Caki2 (cell line): ENCODE data around the gene ARHGEF16. TPM values are rescaled to one million over a fixed set of nuclear protein-coding genes. Genes with fewer than 3 reads are reported as not detected.

Source experiments
- DNase-seq: peaks from one replicate; pipeline ENCODE4 v3.0.0-alpha.2; 2015; ENCODE audit warnings: low read depth
- in situ Hi-C: cut with HindIII; loops from 2 replicates; pipeline ENCODE4 v1.10.0; 2016; ENCODE audit warnings: low sequenced_read_pairs, low pct_unique_long_range_greater_than_20kb, mixed read lengths
- total RNA-seq: library from RNA; depleted of rRNA; stranded (reverse); fragments of >200 nt; shearing (Covaris generic); gene quantifications from 2 replicates; pipeline ENCODE4 v1.2.3, GENCODE V29; 2014; ENCODE audit warnings: low replicate concordance

Gene ARHGEF16
- total RNA-seq, 1 experiment from 2014 or later = 3.3 TPM

DNA sequence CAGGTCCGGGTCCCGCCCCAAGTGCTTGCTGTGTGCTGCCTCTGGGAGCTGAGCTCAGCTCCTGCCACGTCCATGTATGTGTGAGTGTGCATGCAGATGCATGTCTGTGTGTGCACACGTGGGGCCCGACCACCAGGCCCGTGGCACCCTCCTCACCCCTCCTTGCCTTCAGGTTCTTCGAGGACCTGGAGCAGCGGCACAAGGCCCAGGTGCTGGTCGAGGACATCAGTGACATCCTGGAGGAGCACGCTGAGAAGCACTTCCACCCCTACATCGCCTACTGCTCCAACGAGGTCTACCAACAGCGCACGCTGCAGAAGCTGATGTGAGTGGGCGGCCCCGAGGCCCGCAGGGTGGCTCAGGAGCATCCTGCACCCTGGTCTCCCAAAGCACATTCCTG lies 18.4 kb downstream of the ARHGEF16 start:
- in situ Hi-C loops = no loop called here
- no peak for DNase-seq

DNA sequence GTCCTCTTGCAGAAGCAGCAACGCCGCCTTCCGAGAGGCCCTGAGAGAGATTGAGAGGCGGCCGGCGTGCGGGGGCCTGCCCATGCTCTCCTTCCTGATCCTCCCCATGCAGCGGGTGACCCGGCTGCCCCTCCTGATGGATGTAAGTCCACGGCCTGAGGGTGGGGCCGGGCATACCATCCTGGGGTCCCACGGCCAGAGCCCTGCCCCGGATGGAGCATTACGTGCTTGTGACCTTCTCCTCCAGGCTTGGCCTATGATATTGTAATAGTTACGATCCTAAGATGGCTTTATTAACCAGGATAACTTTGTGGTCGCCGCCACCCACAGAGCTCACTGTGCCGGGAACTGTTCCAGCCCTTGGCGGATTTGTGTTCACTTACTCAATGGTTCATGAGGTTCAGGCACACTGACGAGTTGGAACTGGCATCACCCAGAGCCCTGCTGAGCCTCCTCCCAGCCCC lies 18.9 kb downstream of the ARHGEF16 start:
- in situ Hi-C loops = no loop called here
- DNase-seq = no peak

DNA sequence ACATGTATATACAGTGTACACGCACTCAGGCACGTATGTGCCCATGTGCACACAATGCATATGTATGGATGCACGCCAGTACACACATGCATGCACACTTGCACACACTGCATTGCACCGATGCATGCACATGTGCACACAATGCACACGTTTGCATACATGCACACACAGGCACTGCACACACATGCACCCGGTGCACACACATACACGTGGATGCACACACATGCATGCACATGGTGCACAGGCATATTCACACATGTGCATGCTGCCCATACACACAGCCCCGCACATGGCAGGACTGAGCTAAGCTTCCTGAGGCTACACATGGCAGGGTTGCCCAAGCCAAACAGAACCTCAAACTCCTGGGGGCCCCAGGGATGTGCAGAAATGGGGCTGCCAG lies 19.6 kb downstream of the ARHGEF16 start:
- in situ Hi-C loops = no loop called here
- no peak for DNase-seq

DNA sequence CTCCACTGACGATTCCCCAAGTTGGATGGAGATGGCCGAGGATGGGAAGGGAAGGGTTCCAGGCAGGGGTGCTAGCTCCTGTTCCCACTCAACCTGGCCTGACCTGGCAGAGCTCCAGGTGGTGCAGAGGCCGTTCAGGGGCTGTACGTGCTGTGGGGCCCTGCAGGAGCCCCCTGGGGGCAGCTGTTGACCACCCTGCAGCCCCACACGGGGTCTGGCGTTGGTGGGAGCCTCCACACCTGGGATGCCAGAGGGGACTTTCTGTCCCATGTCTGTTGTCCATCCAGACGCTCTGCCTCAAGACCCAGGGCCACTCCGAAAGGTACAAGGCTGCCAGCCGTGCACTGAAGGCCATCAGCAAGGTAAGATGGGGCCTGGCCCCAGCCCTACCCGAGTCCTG lies 20.0 kb downstream of the ARHGEF16 start:
- in situ Hi-C loops = no loop called here

DNA sequence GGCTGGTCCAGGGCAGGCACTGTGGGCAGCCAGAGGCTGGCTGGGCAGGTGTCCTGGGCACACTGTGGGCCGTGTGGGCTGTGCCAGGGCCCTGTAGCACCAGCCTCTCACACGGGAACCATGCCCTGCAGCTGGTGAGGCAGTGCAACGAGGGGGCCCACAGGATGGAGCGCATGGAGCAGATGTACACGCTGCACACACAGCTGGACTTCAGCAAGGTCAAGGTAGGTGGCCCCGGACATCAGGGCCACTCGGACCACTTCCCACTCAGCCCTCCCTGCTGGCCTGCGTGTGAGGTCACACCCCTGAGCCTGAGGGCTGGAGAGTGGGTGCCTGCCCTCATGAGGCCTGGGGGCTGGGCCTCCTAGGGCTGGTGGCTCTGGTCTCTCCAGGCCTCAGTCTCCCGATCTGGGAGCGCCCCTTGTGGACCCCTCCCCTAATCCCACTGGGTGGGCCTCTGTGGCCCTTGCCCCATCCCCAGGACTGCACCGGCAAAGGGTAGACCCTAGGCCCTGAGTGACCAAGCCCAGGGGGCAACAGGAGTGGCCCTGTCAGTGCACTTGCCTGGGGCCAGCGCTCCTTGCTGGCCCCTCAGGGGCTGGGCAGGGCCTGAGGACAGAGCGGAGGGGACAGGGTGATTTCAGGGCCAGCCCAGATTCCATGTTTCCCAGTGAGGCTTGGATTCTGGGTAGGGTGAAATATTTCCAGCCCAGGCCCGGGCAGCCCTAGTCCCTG lies 21.5 kb downstream of the ARHGEF16 start:
- in situ Hi-C loops = no loop called here
- DNase-seq = no peak

More for the DNA sequence above, 20.0 kb downstream of the ARHGEF16 start:
- DNase-seq = no peak

DNA sequence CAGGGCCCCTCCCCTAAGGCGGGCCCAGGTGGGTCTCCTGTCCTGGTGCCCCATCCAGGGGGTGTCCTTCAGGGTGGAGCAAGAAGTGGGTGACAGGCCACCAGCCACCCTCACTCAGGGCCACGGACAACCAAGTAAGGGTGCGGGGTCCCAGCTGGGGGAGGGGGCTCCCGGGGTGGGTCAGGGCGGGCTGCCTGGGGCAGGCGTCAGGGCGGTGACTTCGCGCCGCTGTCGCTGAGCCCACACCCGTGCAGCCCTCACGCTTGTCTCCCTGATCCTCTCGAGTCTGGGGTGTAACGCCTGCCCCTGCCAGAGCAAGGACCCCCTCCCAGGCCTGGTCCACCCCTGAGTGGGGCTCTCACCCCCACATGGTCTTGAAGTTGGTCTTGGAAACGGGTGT lies 22.2 kb downstream of the ARHGEF16 start:
- in situ Hi-C loops = no loop called here
- no peak for DNase-seq

DNA sequence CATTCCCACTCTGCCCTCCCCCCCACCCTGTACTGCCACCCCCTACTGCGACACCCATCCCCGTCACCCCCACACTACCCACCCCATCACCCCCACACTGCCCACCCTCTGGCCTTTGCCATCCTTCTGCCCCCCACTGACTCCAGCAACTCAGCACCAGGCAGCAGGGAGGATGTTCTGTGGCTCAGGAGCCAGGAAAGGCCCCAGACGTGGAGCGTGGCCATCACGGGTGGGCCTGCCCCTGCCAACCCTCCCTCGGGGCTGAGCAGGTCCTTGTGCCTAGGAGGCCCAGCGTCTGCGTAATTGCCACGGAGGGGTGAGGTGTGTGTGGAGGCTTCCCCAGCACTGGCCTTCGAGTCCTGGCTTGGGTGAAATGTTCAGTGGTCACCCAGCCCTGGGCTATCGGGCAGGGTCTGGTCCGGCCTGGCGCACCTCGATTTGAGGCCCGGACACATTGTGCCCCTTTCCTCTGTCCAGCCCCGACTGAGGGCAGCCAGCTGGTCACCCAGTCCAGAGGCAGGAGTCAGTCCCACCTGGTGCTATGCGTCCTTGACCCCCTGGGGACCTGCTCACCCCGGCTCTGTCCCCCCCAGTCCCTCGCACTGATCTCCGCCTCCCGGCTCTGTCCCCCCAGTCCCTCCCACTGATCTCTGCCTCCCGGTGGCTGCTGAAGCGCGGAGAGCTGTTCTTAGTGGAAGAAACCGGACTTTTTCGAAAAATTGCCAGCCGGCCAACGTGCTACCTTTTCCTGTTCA lies 23.0 kb downstream of the ARHGEF16 start:
- no peak for DNase-seq
- in situ Hi-C loops = no loop called here

DNA sequence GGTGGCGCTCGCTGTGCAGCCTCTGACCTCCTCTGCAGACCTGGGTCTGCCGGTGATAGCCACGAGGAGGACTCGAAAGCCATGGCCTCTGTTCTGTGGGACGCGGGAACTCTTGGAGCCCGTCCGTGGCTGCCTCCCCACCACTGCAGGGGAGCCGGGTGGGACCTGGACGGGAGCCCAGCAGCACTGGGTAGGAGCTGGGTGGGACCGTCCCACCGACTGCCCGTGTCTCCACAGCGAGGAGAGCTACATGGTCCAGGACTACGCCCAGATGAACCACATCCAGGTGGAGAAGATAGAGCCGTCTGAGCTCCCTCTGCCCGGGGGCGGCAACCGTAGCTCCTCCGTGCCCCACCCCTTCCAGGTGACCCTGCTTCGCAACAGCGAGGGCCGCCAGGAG lies 23.7 kb downstream of the ARHGEF16 start:
- DNase-seq = no peak
- in situ Hi-C loops = no loop called here

DNA sequence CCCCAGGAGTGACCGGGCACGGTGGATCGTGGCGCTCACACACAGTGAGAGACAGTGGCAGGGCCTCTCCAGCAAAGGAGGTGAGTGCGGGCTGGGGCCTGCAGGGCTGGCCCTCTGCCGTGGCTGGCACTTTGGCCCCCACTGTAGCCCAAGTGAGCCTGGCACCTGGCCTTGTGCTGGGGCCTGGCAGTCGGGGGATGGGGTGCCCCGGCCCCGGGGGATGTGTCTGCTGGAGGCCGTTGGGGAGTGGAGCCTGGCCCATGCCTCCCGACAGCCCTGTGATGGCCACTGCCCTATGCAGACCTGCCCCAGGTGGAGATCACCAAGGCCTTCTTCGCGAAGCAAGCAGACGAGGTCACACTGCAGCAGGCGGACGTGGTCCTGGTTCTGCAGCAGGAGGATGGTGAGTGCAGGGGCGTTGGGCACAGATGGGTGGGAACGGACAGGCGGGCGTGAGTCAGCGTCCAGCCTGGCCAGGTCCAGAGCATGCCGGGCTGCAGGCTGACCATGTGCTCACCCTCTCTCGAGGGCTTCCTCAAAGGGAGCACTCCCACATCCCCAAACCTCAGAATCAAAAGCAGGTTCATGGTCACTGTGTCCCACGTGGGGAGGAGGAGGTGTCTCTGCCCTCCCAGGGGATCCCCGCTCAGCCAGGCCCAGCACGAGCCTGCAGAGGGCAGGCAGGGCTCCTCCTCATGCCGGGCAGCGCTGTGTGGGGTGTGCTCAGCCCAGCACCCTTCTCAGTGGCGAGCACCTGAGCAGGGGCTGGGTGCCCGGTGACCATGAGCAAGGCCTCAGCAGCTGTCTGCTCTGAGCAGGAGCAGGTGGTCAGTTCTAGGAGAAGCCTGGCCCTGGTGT lies 25.3 kb downstream of the ARHGEF16 start:
- in situ Hi-C loops = no loop called here
- DNase-seq = no peak

DNA sequence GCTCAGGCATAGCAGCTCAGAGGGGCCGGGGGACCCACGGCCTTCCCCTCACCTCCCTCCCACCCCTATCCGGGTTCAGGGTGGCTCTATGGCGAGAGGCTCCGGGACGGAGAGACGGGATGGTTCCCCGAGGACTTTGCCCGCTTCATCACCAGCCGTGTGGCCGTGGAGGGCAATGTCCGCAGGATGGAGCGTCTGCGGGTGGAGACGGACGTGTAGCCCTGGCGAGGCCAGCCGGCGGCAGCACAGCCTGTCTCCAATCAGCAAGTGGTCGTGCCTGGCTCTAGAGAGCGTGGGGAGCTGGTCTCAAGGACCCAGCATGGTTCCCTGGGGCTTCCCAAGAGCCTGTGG lies 25.9 kb downstream of the ARHGEF16 start:
- in situ Hi-C loops = no loop called here
- no peak for DNase-seq

DNA sequence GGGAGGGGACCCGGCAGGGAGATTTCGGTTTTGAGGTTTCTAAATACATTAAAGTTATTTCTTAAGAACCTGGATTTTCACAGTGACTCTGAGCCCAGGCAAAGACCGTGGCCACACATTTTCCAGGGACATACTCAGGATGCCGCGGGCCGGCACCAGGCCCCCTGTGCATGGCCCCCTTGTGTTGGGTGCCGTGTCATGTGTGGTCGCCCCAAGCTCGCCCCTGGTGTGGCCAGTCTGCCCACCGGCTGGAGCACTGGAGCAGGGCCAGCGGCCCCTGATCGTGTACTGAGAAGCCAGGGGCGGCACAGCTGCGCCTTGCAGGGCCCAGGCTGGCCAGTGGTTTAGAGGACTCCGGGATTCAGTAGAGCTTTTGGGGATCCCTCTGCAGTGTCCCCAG lies 26.6 kb downstream of the ARHGEF16 start:
- no peak for DNase-seq
- in situ Hi-C loops = no loop called here

DNA sequence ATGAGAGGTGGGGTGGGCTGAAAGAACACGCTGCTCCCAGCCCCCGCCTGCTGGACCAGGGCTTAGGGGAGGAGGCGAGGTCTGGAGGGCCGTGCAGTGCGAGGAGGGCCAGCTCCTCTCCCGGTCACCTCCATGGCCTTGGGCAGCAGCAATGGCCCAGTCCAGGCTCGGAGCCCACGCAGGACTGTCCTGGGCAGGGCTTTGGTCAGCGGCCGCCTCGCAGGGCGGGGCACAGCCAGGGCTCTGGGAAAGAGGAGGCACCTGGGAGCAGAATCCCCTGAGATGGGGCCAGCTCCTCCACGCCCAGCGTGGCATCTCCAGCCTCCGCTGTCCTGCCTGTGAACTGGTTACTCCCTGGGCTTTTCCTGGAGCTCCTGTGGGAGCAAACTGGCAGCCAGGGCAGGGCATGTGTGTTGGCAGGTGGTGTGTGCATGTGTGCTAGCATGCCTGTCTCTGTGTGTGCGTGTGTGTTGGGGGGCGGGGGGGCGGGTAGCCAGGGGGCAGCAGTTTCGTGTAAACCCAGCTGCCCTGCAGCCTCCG lies 27.4 kb downstream of the ARHGEF16 start:
- in situ Hi-C loops = no loop called here

DNA sequence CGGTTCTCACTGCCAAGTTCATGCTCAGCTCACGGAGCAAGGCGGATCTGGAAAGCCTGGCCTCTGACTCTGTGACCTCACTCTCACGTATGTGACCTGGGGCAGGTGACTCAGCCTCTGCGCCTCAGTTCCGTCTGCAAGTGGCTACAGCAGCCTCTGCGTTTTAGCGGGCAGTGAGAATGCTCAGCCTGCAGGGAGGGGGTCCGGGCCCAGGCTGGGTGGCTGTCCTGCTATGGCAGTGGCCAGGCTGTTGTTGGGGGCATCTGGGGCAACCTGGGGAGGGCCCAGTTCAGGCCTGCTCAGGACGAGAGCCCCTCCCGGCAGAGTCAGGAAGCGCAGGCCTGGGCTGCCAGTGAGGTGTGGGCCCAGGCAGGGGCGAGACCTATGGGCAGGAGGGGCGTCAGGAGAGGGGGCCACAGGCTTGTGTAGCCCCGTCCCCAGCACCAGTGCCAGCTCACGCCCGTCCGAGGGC lies 27.9 kb downstream of the ARHGEF16 start:
- DNase-seq = no peak
- in situ Hi-C loops = no loop called here

More for the DNA sequence above, 27.4 kb downstream of the ARHGEF16 start:
- no peak for DNase-seq

DNA sequence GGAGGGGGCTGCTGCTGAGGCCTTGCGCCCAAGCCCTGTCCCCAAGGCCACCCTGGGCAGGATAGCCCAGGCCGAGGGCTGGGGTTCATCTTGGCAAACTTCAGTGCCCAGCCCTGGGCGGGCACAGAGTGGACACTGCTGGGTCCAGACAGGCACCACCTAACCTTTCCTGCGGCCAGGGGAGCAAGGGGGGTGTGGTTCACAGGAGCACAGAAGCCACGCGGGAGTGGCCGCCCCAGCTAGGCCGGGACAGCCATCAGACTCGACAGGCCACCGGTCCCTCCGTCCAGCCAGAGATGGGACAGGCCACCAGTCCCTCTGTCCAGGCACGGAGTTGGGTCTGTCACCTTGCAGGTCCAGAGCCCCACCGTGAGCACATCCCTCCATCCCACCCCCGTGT lies 28.9 kb downstream of the ARHGEF16 start:
- no peak for DNase-seq
- in situ Hi-C loops = no loop called here

DNA sequence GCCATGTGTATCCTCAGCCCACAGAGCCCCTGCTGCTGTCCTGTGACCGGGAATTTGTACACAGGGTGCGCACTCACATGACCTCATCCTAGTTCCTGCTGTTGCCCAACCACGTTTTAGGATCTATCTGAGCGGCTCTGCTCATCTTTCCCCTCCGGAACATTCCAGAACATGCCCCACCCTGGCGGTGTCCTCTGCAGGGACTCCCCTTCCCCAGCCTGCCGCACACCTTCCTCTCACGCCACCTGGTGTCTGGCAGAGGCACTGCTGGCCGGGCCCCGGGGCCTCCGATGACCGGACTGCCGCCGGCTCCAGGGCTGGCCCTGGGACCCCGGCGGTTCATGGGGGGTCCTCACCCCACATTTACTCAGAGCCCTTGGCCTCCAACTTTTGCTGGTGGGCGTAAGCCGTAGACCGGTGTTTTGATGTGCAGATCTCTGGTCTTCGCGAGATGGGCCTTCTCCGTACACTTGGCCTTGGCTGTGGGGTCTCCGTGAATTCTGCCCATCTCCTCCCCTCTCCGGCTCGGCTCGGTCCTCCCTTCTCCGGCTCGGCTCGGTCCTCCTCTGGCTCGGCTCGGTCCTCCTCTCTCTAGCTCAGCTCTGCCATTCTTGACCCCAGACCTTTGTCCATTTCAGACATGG lies 29.5 kb downstream of the ARHGEF16 start:
- in situ Hi-C loops = no loop called here
- DNase-seq = no peak

DNA sequence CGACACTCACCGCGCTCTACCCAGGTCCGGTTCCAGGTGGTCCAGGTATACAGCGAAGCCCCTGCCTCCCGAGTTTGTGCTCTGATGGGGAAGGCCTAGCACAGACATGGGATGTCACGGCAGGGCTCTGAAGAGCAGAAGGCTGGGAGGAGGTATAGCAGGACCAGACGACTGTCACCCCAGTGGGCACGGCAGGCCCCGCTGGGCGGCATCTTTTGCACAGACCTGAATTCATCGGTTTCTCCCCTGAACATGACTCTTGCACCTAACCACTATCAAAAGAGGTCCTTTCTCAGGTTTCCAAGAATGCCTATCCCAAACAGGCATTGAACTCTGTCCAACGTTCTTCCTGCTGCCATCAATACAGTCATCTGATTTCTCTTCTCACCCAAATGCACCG lies 30.6 kb downstream of the ARHGEF16 start:
- no peak for DNase-seq
- in situ Hi-C loops = no loop called here

DNA sequence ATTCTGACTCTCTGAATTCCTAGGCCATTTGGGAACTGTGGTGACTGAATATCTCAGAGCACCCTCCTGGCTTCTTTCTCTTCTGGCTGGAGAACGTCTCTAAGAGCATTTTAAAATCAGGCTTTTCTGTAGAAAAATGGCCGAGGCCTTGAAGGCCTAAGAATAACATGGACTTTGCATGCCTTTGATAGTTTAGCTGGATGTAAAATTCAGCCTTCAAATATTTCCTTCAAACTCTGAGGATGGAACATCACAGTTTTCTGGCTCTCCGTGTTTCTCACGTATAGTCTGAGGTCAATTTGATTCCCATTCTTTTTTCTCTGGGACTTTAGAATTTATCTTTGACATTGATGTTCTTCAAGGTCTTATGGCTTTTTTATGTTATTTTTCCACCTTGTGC lies 34.0 kb downstream of the ARHGEF16 start:
- in situ Hi-C loops = no loop called here
- no peak for DNase-seq

DNA sequence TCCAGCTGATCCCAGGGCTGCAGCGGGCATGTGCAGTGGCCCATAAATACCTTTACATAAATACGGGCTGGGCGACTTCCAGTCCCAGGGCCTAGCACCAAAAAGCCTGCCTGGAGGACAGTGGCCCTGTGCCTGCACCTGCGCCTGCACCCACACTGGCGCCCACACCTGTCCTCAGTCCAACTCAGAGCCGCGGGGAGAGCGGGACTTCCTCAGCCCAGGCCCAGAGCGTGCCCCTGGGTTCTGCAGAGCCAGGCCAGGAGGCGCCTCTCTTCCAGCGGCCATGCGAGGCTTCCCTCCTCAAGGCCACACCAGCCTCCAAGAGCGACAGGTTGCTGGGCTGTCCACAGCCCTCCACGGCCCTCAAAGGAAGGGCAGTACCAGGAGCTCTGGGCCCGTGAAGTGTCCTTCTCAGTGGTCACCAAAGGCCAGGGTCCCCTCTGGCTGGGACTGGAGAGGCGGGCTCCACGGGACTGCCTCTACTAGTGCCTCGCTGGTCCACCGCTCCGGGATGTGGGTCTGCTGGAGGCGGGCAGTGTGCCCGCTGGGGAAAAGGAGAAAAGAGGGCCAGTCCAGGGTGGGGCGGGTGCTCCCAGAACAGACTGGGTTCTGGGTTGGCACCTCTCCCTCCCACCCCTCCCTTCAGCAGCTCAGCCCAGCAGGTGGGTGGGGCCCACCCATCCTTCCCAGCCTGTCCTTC lies 35.7 kb downstream of the ARHGEF16 start:
- in situ Hi-C loops = no loop called here

More for the DNA sequence above, 35.7 kb downstream of the ARHGEF16 start:
- DNase-seq = no peak
